GM12878 (cell line): ENCODE measurements around the gene ZFPM1. TPM values are rescaled to one million over a fixed set of nuclear protein-coding genes. Genes with fewer than 3 reads are reported as not detected.

ENCODE experiments used
- ATF2 ChIP-seq: IDR thresholded peaks from 2 replicates; pipeline ENCODE4 v1.6.1; 2012; ENCODE audit warnings: low read length, inconsistent platforms
- BHLHE40 ChIP-seq, 2 experiments: fragments of 450-650 bp in 1 of 2; IDR thresholded peaks; 2 replicates each; pipeline ENCODE4 v1.6.1; 2011 to 2017; ENCODE audit warnings: low read depth in 2 of 2, borderline replicate concordance in 1 of 2, improper control_type of control experiment in 1 of 2, low read length in 1 of 2, mild to moderate bottlenecking in 1 of 2
- BMI1 ChIP-seq: fragments of 450-650 bp; IDR thresholded peaks from 2 replicates; pipeline ENCODE4 v1.6.1; 2016; ENCODE audit warnings: mild to moderate bottlenecking, moderate library complexity, borderline replicate concordance
- CBFB ChIP-seq: IDR thresholded peaks from 2 replicates; pipeline ENCODE4 v1.6.1; 2016; ENCODE audit warnings: antibody characterized with exemption, low read depth
- CHD2 ChIP-seq: IDR thresholded peaks from 2 replicates; pipeline ENCODE4 v1.6.1; 2011; ENCODE audit warnings: low read depth, low read length, improper control_type of control experiment, borderline replicate concordance
- EGR1 ChIP-seq, 2 experiments: IDR thresholded peaks; 1 replicate in 1 of 2; 2 replicates in 1 of 2; pipeline ENCODE4 v1.6.1; 2011 to 2012; ENCODE audit warnings: low read depth in 2 of 2, low read length in 2 of 2, borderline replicate concordance in 1 of 2, mild to moderate bottlenecking in 1 of 2, moderate library complexity in 1 of 2
- ELK1 ChIP-seq: IDR thresholded peaks from 2 replicates; pipeline ENCODE4 v1.6.1; 2012; ENCODE audit warnings: low read depth, low read length, improper control_type of control experiment
- GATAD2B ChIP-seq: fragments of 450-650 bp; conservative IDR thresholded peaks from 2 replicates; pipeline ENCODE4 v1.6.1; 2017; ENCODE audit warnings: low read depth, mild to moderate bottlenecking, moderate library complexity
- JUND ChIP-seq: IDR thresholded peaks from 2 replicates; pipeline ENCODE4 v1.6.1; 2012; ENCODE audit warnings: low read depth, mild to moderate bottlenecking, low read length, improper control_type of control experiment, moderate library complexity
- LARP7 ChIP-seq: fragments of 450-650 bp; IDR thresholded peaks from 2 replicates; pipeline ENCODE4 v1.6.1; 2017; ENCODE audit warnings: mild to moderate bottlenecking
- MAX ChIP-seq: IDR thresholded peaks from 2 replicates; pipeline ENCODE4 v1.6.1; 2012; ENCODE audit warnings: low read depth, low read length, improper control_type of control experiment
- MXI1 ChIP-seq: fragments of 150-350 bp; IDR thresholded peaks from 2 replicates; pipeline ENCODE4 v1.6.1; 2011; ENCODE audit warnings: low read depth, mild to moderate bottlenecking, inconsistent platforms, low read length, improper control_type of control experiment
- MYC ChIP-seq: IDR thresholded peaks from 2 replicates; pipeline ENCODE4 v1.6.1; 2011; ENCODE audit warnings: mild to moderate bottlenecking, low read length, moderate library complexity, inconsistent platforms; ENCODE audit not compliant: insufficient read depth, insufficient replicate concordance, insufficient read length, severe bottlenecking
- NBN ChIP-seq: fragments of 450-650 bp; IDR thresholded peaks from 2 replicates; pipeline ENCODE4 v1.6.1; 2016
- NRF1 ChIP-seq: conservative IDR thresholded peaks from 2 replicates; pipeline ENCODE4 v1.6.1; 2011; ENCODE audit warnings: mild to moderate bottlenecking, low read depth, low read length, improper control_type of control experiment
- PAX8 ChIP-seq: fragments of 450-650 bp; IDR thresholded peaks from 2 replicates; pipeline ENCODE4 v1.6.1; 2017; ENCODE audit warnings: mild to moderate bottlenecking, moderate library complexity
- POLR2A ChIP-seq: IDR thresholded peaks from 2 replicates; pipeline ENCODE4 v1.6.1; 2011; ENCODE audit warnings: low read depth, mild to moderate bottlenecking, low read length
- SIN3A ChIP-seq: IDR thresholded peaks from 2 replicates; pipeline ENCODE4 v1.6.1; 2012; ENCODE audit warnings: low read depth, low read length, improper control_type of control experiment
- SIX5 ChIP-seq: IDR thresholded peaks from 2 replicates; pipeline ENCODE4 v1.6.1; 2011; ENCODE audit warnings: mild to moderate bottlenecking, low read depth, low read length, moderate library complexity; ENCODE audit not compliant: severe bottlenecking
- SMC3 ChIP-seq: IDR thresholded peaks from 2 replicates; pipeline ENCODE4 v1.6.1; 2011; ENCODE audit warnings: low read length, improper control_type of control experiment, borderline replicate concordance
- SREBF2 ChIP-seq: IDR thresholded peaks from 2 replicates; pipeline ENCODE4 v1.6.1; 2012; ENCODE audit warnings: mild to moderate bottlenecking, low read length
- TBL1XR1 ChIP-seq: IDR thresholded peaks from 2 replicates; pipeline ENCODE4 v1.6.1; 2012; ENCODE audit warnings: low read depth, low read length, improper control_type of control experiment
- WRNIP1 ChIP-seq: IDR thresholded peaks from 2 replicates; pipeline ENCODE4 v1.6.1; 2011; ENCODE audit warnings: low read depth, low read length, improper control_type of control experiment, borderline replicate concordance
- YY1 ChIP-seq: IDR thresholded peaks from 2 replicates; pipeline ENCODE4 v1.6.1; 2011; ENCODE audit warnings: low read depth, mild to moderate bottlenecking, low read length
- ZNF24 ChIP-seq: fragments of 450-650 bp; IDR thresholded peaks from 2 replicates; pipeline ENCODE4 v1.6.1; 2017; ENCODE audit warnings: antibody characterized with exemption, mild to moderate bottlenecking
- ZNF274 ChIP-seq: IDR thresholded peaks from one replicate; pipeline ENCODE4 v1.8.0; 2011; ENCODE audit not compliant: insufficient read length, insufficient read depth
- polyA plus RNA-seq, 11 experiments: library from polyadenylated mRNA; depleted of rRNA in 4 of 11; unstranded in 6 of 11; stranded (reverse) in 5 of 11; fragments of >200 nt; fragmentation: Nextera tagmentation in 4 of 11; fragmentation: Illumina TruSeq in 1 of 11; extraction: Ambion mirVana in 4 of 11; extraction: Trizol in 1 of 11; gene quantifications; 1 replicate in 1 of 11; 2 replicates in 10 of 11; pipeline versions ENCODE4 v1.2.1 to v1.2.3, GENCODE V29; 2011 to 2016; ENCODE audit warnings: inconsistent platforms in 2 of 11, missing spikeins in 2 of 11, low read depth in 1 of 11
- total RNA-seq, 4 experiments: library from RNA; depleted of rRNA in 3 of 4; stranded (reverse); fragments of >200 nt in 3 of 4; fragmentation: Illumina TruSeq in 1 of 4; extraction: Trizol in 1 of 4; gene quantifications; 2 replicates each; pipeline versions ENCODE4 v1.2.1 to v1.2.3, GENCODE V29; 2013 to 2021
- TF ChIP-seq, protein P1 (sequence below): IDR thresholded peaks from 2 replicates; pipeline ENCODE4 v1.6.1; 2011; ENCODE audit warnings: low read depth, mild to moderate bottlenecking, low read length, moderate library complexity, borderline replicate concordance; ENCODE audit errors: extremely low read depth
- TF ChIP-seq, protein P2 (sequence below): fragments of 450-650 bp; IDR thresholded peaks from 2 replicates; pipeline ENCODE4 v1.6.1; 2017; ENCODE audit warnings: mild to moderate bottlenecking

Gene ZFPM1
- total and polyA plus RNA-seq, 10 of the 15 experiments (the other 5 are each of a cell fraction or from before 2014, with no cell fraction given) = 0.02 to 5.1 (median 0.30) TPM

DNA sequence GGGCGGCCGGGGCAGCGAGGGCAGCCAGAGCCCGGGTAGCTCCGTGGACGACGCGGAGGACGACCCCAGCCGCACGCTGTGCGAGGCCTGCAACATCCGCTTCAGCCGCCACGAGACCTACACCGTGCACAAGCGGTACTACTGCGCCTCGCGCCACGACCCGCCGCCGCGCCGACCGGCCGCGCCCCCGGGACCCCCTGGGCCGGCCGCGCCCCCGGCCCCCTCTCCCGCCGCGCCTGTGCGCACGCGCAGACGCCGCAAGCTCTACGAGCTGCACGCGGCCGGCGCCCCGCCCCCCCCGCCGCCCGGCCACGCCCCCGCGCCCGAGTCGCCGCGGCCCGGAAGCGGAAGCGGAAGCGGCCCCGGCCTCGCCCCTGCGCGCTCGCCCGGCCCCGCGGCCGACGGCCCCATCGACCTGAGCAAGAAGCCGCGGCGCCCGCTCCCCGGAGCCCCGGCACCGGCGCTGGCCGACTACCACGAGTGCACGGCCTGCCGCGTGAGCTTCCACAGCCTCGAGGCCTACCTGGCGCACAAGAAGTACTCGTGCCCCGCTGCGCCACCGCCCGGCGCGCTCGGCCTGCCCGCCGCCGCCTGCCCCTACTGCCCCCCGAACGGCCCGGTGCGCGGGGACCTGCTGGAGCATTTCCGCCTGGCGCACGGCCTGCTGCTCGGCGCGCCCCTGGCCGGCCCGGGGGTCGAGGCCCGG is 81.0 kb downstream of the ZFPM1 start (continued):
- TF ChIP-seq SMC3 (no peak), ZNF24 (0 out of 2 replicates have a peak, but pooled peaks have one; percentile 28), POLR2A (peak; percentile 80), PAX8 (no peak), CBFB (no peak), CHD2 (no peak), ELK1 (peak; percentile 42; the same call in 1 of the 2 replicates), GATAD2B (peak; percentile 96), LARP7 (peak; percentile 84), MAX (no peak; the same call in 1 of the 2 replicates), ATF2 (no peak), YY1 (no peak), WRNIP1 (no peak), SIN3A (no peak), SREBF2 (no peak), BMI1 (no peak), NBN (no peak), JUND (no peak), BHLHE40 (IDR thresholded peaks at IDR 0.05; ENCODE audit: borderline replicate concordance in 1 of 2, low read depth in 2 of 2, low read length in 1 of 2) (peak in 1 of 2 experiments; percentile 58; a peak in 2 of 4 replicates), MXI1 (no peak), MYC (no peak), NRF1 (no peak), ZNF274 (no peak), TBL1XR1 (0 out of 2 replicates have a peak, but pooled peaks have one; percentile 30), EGR1 (IDR thresholded peaks at IDR 0.05; ENCODE audit: borderline replicate concordance in 1 of 2, low read depth in 2 of 2, low read length in 2 of 2) (peak in 1 of 2 experiments; percentile 56; a peak in 1 of 3 replicates), SIX5 (no peak)
- TF ChIP-seq, protein P1, sequence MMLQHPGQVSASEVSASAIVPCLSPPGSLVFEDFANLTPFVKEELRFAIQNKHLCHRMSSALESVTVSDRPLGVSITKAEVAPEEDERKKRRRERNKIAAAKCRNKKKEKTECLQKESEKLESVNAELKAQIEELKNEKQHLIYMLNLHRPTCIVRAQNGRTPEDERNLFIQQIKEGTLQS = no peak
- TF ChIP-seq, protein P2, sequence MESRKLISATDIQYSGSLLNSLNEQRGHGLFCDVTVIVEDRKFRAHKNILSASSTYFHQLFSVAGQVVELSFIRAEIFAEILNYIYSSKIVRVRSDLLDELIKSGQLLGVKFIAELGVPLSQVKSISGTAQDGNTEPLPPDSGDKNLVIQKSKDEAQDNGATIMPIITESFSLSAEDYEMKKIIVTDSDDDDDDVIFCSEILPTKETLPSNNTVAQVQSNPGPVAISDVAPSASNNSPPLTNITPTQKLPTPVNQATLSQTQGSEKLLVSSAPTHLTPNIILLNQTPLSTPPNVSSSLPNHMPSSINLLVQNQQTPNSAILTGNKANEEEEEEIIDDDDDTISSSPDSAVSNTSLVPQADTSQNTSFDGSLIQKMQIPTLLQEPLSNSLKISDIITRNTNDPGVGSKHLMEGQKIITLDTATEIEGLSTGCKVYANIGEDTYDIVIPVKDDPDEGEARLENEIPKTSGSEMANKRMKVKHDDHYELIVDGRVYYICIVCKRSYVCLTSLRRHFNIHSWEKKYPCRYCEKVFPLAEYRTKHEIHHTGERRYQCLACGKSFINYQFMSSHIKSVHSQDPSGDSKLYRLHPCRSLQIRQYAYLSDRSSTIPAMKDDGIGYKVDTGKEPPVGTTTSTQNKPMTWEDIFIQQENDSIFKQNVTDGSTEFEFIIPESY = no peak
